ENCODE results near the gene MRPL58. TPM values are rescaled to one million over a fixed set of nuclear protein-coding genes. Genes with fewer than 3 reads are reported as not detected.
A peak's percentile ranks its signal among the peaks of the same experiment; 100 is the strongest.

The MRPL58 gene
- polyA plus RNA-seq, 3 donors, result 18.9 to 52.6 (median 44.4) TPM

- Histone ChIP-seq H2AFZ (ENCODE audit: insufficient read depth, low read depth, low read length, poor library complexity, severe bottlenecking) (no peak overlapping the region), H3K9ac (ENCODE audit: insufficient read depth, low read length, poor library complexity, severe bottlenecking) (no peak overlapping the region), H4K20me1 (ENCODE audit: insufficient read depth, low read length) (no peaks in the 10 kb centered on the region), H3K4me3 (replicated peaks in 1 of 3; ENCODE audit: low read depth in 2 of 3, low read length in 3 of 3) (no peak overlapping the region), H3K36me3 (replicated peaks in 1 of 2; ENCODE audit: control insufficient read depth in 1 of 2, insufficient read depth in 2 of 2, low read length in 2 of 2) (no peaks in the 10 kb centered on the region), H3K27me3 (ENCODE audit: control insufficient read depth in 2 of 2, insufficient read depth in 2 of 2, low read length in 2 of 2) (peaks cover 5 to 22% of the 10 kb centered on the region in 2 donors), H3K27ac (ENCODE audit: low read depth in 1 of 2, low read length in 2 of 2) (no peak overlapping the region), H3K4me2 (replicated peaks; ENCODE audit: extremely low read depth, low read length, poor library complexity, severe bottlenecking) (no peak overlapping the region), H3K9me3 (replicated peaks in 1 of 2; ENCODE audit: control insufficient read depth in 1 of 2, insufficient read depth in 1 of 2, low read length in 2 of 2) (peaks cover 5 to 18% of the 10 kb centered on the region in 2 donors), H3K4me1 (ENCODE audit: control insufficient read depth in 1 of 2, insufficient read depth in 2 of 2, low read length in 2 of 2) (peaks cover 50 to 59% of the 10 kb centered on the region in 2 donors), H3K79me2 (ENCODE audit: insufficient read depth, low read length) (no peaks in the 10 kb centered on the region)
- WGBS (ENCODE audit: insufficient coverage), result 93% methylated on average over 6 of the region's 8 CpGs
- Mint-ChIP-seq H3K36me3 (peaks cover 5 to 7% of the 10 kb centered on the region in 2 donors), H3K27ac (no peak overlapping the region), H3K4me3 (no peak overlapping the region), H3K27me3 (ENCODE audit: low read depth in 3 of 3) (peaks cover 29 to 36% (median 32%) of the 10 kb centered on the region in 3 donors), H3K9me3 (peaks cover 9 to 29% (median 18%) of the 10 kb centered on the region in 7 donors), H3K4me1 (peaks cover 60% of the 10 kb centered on the region)
- no peak for DNase-seq
- TF ChIP-seq, protein P1, sequence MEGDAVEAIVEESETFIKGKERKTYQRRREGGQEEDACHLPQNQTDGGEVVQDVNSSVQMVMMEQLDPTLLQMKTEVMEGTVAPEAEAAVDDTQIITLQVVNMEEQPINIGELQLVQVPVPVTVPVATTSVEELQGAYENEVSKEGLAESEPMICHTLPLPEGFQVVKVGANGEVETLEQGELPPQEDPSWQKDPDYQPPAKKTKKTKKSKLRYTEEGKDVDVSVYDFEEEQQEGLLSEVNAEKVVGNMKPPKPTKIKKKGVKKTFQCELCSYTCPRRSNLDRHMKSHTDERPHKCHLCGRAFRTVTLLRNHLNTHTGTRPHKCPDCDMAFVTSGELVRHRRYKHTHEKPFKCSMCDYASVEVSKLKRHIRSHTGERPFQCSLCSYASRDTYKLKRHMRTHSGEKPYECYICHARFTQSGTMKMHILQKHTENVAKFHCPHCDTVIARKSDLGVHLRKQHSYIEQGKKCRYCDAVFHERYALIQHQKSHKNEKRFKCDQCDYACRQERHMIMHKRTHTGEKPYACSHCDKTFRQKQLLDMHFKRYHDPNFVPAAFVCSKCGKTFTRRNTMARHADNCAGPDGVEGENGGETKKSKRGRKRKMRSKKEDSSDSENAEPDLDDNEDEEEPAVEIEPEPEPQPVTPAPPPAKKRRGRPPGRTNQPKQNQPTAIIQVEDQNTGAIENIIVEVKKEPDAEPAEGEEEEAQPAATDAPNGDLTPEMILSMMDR (IDR thresholded peaks at IDR 0.05), result no peak
- intact Hi-C loops (cut with micrococcal nuclease), result loop anchor here in 1 of 2 donors (10.0 kb wide), 2 partner anchors 45 to 235 kb away; partner anchors contain the start of genes CDR2L, GGA3 and MRPS7
These were observed 17.7 kb downstream of the MRPL58 start for GRCh38 chr17:75030161-75030560.

- Mint-ChIP-seq H3K9me3 (peaks cover 8 to 25% (median 16%) of the 10 kb centered on the region in 7 donors), H3K4me1 (peaks cover 59% of the 10 kb centered on the region), H3K27ac (peak overlapping the region in 6 of 7 donors; percentile 8 to 84 (median 55)), H3K36me3 (peaks cover 4 to 5% of the 10 kb centered on the region in 2 donors), H3K4me3 (peak overlapping the region; percentile 81 to 94), H3K27me3 (ENCODE audit: low read depth in 3 of 3) (peaks cover 30 to 41% (median 36%) of the 10 kb centered on the region in 3 donors)
- Histone ChIP-seq H3K9ac (ENCODE audit: insufficient read depth, low read length, poor library complexity, severe bottlenecking) (no peak overlapping the region), H2AFZ (ENCODE audit: insufficient read depth, low read depth, low read length, poor library complexity, severe bottlenecking) (peak overlapping the region; percentile 47), H3K27me3 (ENCODE audit: control insufficient read depth in 2 of 2, insufficient read depth in 2 of 2, low read length in 2 of 2) (peaks cover 5 to 22% of the 10 kb centered on the region in 2 donors), H3K79me2 (ENCODE audit: insufficient read depth, low read length) (no peaks in the 10 kb centered on the region), H3K27ac (ENCODE audit: low read depth in 1 of 2, low read length in 2 of 2) (no peak overlapping the region), H4K20me1 (ENCODE audit: insufficient read depth, low read length) (no peaks in the 10 kb centered on the region), H3K4me2 (replicated peaks; ENCODE audit: extremely low read depth, low read length, poor library complexity, severe bottlenecking) (peak overlapping the region; percentile 76), H3K4me3 (replicated peaks in 1 of 3; ENCODE audit: low read depth in 2 of 3, low read length in 3 of 3) (peak overlapping the region in 1 of 3 experiments; percentile 82), H3K4me1 (ENCODE audit: control insufficient read depth in 1 of 2, insufficient read depth in 2 of 2, low read length in 2 of 2) (peaks cover 44 to 59% of the 10 kb centered on the region in 2 donors), H3K9me3 (replicated peaks in 1 of 2; ENCODE audit: control insufficient read depth in 1 of 2, insufficient read depth in 1 of 2, low read length in 2 of 2) (peaks cover 5 to 17% of the 10 kb centered on the region in 2 donors), H3K36me3 (replicated peaks in 1 of 2; ENCODE audit: control insufficient read depth in 1 of 2, insufficient read depth in 2 of 2, low read length in 2 of 2) (no peaks in the 10 kb centered on the region)
- TF ChIP-seq, protein P1 (IDR thresholded peaks at IDR 0.05), result no peak
- intact Hi-C loops (cut with micrococcal nuclease), result loop anchor here in 1 of 2 donors (10.0 kb wide), 2 partner anchors 47 to 233 kb away; partner anchors contain the start of genes CDR2L, GGA3 and MRPS7
- DNase-seq, result peak; percentile 67 to 78 (median 71)
- 6% methylated on average over 10 of the region's 10 CpGs for WGBS (ENCODE audit: insufficient coverage)
These were observed 19.7 kb downstream of the MRPL58 start for GRCh38 chr17:75031972-75032719.
